ENCODE measurements around the gene BLMH. TPM values are rescaled to one million over a fixed set of nuclear protein-coding genes. Genes with fewer than 3 reads are reported as not detected.

The BLMH gene
- polyA plus RNA-seq, 1 of the 3 experiments (the other 2 are of a cell fraction), result 19.4 TPM

DNA sequence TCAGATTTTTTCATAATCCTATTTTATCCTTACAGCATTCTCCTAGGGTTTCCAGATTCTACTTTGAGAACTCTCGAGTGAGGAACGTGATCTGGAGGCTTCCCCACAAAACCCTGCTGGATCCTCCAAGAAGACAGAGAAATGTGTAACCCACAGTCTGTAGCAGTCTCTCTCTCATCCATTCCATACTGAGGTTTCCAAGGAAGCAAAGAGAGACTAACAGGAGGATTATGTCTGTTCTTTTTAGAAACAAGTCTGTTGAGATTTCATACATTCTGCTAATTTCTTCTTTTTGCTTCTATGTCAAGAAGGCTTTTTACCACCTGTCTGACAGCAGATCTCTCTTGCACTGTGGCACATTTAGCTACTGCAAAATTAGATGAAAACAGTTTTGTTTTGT is 23.4 kb upstream of the BLMH start (continued):
- no peak for TF ChIP-seq SIN3A (IDR thresholded peaks at IDR 0.05; ENCODE audit: borderline replicate concordance, low read depth, low read length)
- TF ChIP-seq RFX5 (IDR thresholded peaks at IDR 0.05; ENCODE audit: low read length), result no peak
- no peak for TF ChIP-seq MXI1 (IDR thresholded peaks at IDR 0.05; ENCODE audit: low read depth, low read length)
- TF ChIP-seq RCOR1 (IDR thresholded peaks at IDR 0.05; ENCODE audit: low read length), result no peak
- TF ChIP-seq, protein P1, sequence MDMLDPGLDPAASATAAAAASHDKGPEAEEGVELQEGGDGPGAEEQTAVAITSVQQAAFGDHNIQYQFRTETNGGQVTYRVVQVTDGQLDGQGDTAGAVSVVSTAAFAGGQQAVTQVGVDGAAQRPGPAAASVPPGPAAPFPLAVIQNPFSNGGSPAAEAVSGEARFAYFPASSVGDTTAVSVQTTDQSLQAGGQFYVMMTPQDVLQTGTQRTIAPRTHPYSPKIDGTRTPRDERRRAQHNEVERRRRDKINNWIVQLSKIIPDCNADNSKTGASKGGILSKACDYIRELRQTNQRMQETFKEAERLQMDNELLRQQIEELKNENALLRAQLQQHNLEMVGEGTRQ (IDR thresholded peaks at IDR 0.05; ENCODE audit: borderline replicate concordance, low read depth, low read length), result no peak
- TF ChIP-seq TAF1 (IDR thresholded peaks at IDR 0.05; ENCODE audit: borderline replicate concordance, low read depth, low read length), result no peak
- no peak for TF ChIP-seq CHD2 (IDR thresholded peaks at IDR 0.05; ENCODE audit: low read length, partially characterized antibody)
- no peak for TF ChIP-seq TCF12 (IDR thresholded peaks at IDR 0.05)

DNA sequence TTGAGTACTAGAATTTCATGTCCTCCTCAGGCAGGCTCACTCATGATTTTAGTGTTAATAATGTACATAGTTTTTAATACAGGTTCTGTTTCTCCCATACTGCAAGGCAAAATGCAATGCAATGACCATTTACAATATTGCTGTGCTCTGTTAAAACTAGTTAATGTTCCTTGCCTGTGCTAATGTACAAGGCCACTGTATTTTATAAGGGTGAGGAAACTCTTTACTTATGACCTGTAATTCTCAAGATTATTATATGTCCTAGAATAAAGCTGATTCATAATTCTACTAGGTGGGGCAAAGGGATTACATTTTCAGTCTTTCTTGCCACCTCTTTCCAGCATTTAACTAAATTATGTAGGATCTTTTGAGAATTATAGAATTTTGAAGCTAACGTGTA is 22.7 kb upstream of the BLMH start:
- H3K4me2 ChIP-seq, result no peak overlapping the region
- no peaks in the 10 kb centered on the region for H3F3A ChIP-seq (replicated peaks; ENCODE audit: insufficient read depth)
- H3K36me3 ChIP-seq (replicated peaks in 1 of 2; ENCODE audit: control insufficient read depth in 1 of 2, insufficient read depth in 2 of 2, low read length in 1 of 2), result no peaks in the 10 kb centered on the region
- ChIA-PET POLR2A (no interaction called here), CTCF (interaction anchor here (1.5 kb wide), 1 partner anchor 25 kb away, joined by 4 read pairs; no protein-coding TSS in a partner anchor)
- no peaks in the 10 kb centered on the region for H3K9me3 ChIP-seq
- no peak overlapping the region for H3K4me3 ChIP-seq (ENCODE audit: low read depth in 2 of 2, low read length in 1 of 2)
- no peaks in the 10 kb centered on the region for H4K20me1 ChIP-seq (ENCODE audit: insufficient read depth)
- no peak for TF ChIP-seq NRF1 (IDR thresholded peaks at IDR 0.05; ENCODE audit: low read depth, low read length)
- TF ChIP-seq, protein P2, sequence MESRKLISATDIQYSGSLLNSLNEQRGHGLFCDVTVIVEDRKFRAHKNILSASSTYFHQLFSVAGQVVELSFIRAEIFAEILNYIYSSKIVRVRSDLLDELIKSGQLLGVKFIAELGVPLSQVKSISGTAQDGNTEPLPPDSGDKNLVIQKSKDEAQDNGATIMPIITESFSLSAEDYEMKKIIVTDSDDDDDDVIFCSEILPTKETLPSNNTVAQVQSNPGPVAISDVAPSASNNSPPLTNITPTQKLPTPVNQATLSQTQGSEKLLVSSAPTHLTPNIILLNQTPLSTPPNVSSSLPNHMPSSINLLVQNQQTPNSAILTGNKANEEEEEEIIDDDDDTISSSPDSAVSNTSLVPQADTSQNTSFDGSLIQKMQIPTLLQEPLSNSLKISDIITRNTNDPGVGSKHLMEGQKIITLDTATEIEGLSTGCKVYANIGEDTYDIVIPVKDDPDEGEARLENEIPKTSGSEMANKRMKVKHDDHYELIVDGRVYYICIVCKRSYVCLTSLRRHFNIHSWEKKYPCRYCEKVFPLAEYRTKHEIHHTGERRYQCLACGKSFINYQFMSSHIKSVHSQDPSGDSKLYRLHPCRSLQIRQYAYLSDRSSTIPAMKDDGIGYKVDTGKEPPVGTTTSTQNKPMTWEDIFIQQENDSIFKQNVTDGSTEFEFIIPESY (IDR thresholded peaks at IDR 0.05; ENCODE audit: borderline replicate concordance, low read depth), result no peak
- no peak for TF ChIP-seq RXRA (IDR thresholded peaks at IDR 0.05; ENCODE audit: borderline replicate concordance, low read depth)
- TF ChIP-seq, protein P1 (IDR thresholded peaks at IDR 0.05; ENCODE audit: borderline replicate concordance, low read depth, low read length), result no peak
- no peak for TF ChIP-seq TEAD4 (IDR thresholded peaks at IDR 0.05; ENCODE audit: borderline replicate concordance, insufficient read depth)
- TF ChIP-seq RFX5 (IDR thresholded peaks at IDR 0.05; ENCODE audit: low read length), result no peak
- TF ChIP-seq, protein P3, sequence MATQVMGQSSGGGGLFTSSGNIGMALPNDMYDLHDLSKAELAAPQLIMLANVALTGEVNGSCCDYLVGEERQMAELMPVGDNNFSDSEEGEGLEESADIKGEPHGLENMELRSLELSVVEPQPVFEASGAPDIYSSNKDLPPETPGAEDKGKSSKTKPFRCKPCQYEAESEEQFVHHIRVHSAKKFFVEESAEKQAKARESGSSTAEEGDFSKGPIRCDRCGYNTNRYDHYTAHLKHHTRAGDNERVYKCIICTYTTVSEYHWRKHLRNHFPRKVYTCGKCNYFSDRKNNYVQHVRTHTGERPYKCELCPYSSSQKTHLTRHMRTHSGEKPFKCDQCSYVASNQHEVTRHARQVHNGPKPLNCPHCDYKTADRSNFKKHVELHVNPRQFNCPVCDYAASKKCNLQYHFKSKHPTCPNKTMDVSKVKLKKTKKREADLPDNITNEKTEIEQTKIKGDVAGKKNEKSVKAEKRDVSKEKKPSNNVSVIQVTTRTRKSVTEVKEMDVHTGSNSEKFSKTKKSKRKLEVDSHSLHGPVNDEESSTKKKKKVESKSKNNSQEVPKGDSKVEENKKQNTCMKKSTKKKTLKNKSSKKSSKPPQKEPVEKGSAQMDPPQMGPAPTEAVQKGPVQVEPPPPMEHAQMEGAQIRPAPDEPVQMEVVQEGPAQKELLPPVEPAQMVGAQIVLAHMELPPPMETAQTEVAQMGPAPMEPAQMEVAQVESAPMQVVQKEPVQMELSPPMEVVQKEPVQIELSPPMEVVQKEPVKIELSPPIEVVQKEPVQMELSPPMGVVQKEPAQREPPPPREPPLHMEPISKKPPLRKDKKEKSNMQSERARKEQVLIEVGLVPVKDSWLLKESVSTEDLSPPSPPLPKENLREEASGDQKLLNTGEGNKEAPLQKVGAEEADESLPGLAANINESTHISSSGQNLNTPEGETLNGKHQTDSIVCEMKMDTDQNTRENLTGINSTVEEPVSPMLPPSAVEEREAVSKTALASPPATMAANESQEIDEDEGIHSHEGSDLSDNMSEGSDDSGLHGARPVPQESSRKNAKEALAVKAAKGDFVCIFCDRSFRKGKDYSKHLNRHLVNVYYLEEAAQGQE (IDR thresholded peaks at IDR 0.05; ENCODE audit: low read depth, low read length), result no peak
- TF ChIP-seq YY1 (IDR thresholded peaks at IDR 0.05; ENCODE audit: low read depth), result no peak
- TF ChIP-seq, protein P4, sequence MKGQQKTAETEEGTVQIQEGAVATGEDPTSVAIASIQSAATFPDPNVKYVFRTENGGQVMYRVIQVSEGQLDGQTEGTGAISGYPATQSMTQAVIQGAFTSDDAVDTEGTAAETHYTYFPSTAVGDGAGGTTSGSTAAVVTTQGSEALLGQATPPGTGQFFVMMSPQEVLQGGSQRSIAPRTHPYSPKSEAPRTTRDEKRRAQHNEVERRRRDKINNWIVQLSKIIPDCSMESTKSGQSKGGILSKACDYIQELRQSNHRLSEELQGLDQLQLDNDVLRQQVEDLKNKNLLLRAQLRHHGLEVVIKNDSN (IDR thresholded peaks at IDR 0.05; ENCODE audit: borderline replicate concordance, low read depth), result no peak
- no peak for TF ChIP-seq EP300 (IDR thresholded peaks at IDR 0.05; ENCODE audit: borderline replicate concordance in 1 of 2, low read depth in 1 of 2, low read length in 1 of 2)
- no peak for TF ChIP-seq TCF12 (IDR thresholded peaks at IDR 0.05)
- no peak overlapping the region for H2AFZ ChIP-seq (ENCODE audit: low read depth)
- no peaks in the 10 kb centered on the region for H3K4me1 ChIP-seq (ENCODE audit: control insufficient read depth in 1 of 2, insufficient read depth in 2 of 2, low read depth in 1 of 2, low read length in 1 of 2)
- no peaks in the 10 kb centered on the region for H3K9me2 ChIP-seq
- H3K9ac ChIP-seq, result no peak overlapping the region
- 77% methylated on average over 1 of the region's 1 CpG for WGBS (ENCODE audit: low lambda C conversion rate)
- no peak overlapping the region for H3K27ac ChIP-seq (ENCODE audit: low read depth in 2 of 2, low read length in 1 of 2)
- no peaks in the 10 kb centered on the region for H3K79me2 ChIP-seq (ENCODE audit: insufficient read depth)
- no peak for DNase-seq
- no peaks in the 10 kb centered on the region for H3K27me3 ChIP-seq (ENCODE audit: insufficient read depth)
